ENCODE data around the gene SHCBP1.
"Not testable (repeated sequence)": the region's sequence is repeated elsewhere in the genome, so short reads cannot be mapped to it uniquely, and the experiment has no call there.

SHCBP1 gene

GRCh38 chr16:46627746-46628145, 6.6 kb upstream of the SHCBP1 start:
- Histone ChIP-seq H2AFZ (ENCODE audit: low read depth, low read length) (no peak overlapping the region), H3K9me3 (ENCODE audit: insufficient read depth, low read length) (no peaks in the 10 kb centered on the region), H3K9ac (ENCODE audit: low read length) (no peak overlapping the region), H3K4me1 (ENCODE audit: low read length) (peaks cover 7% of the 10 kb centered on the region), H3K27me3 (ENCODE audit: low read depth, low read length) (no peaks in the 10 kb centered on the region), H3K27ac (ENCODE audit: low read length) (no peak overlapping the region), H3K79me2 (ENCODE audit: low read length) (no peaks in the 10 kb centered on the region), H4K20me1 (ENCODE audit: insufficient read depth, low read length) (no peaks in the 10 kb centered on the region), H3K4me2 (ENCODE audit: low read length) (no peak overlapping the region), H3K4me3 (ENCODE audit: low read length) (no peak overlapping the region), H3K36me3 (replicated peaks; ENCODE audit: low read depth, low read length) (no peaks in the 10 kb centered on the region)
- TF ChIP-seq, protein P1, sequence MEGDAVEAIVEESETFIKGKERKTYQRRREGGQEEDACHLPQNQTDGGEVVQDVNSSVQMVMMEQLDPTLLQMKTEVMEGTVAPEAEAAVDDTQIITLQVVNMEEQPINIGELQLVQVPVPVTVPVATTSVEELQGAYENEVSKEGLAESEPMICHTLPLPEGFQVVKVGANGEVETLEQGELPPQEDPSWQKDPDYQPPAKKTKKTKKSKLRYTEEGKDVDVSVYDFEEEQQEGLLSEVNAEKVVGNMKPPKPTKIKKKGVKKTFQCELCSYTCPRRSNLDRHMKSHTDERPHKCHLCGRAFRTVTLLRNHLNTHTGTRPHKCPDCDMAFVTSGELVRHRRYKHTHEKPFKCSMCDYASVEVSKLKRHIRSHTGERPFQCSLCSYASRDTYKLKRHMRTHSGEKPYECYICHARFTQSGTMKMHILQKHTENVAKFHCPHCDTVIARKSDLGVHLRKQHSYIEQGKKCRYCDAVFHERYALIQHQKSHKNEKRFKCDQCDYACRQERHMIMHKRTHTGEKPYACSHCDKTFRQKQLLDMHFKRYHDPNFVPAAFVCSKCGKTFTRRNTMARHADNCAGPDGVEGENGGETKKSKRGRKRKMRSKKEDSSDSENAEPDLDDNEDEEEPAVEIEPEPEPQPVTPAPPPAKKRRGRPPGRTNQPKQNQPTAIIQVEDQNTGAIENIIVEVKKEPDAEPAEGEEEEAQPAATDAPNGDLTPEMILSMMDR (IDR thresholded peaks at IDR 0.05; ENCODE audit: low read depth, low read length), result no peak
- no peak for TF ChIP-seq EZH2phosphoT487 (IDR thresholded peaks at IDR 0.05; ENCODE audit: low read depth)

GRCh38 chr16:46626681-46627080, 5.5 kb upstream of the SHCBP1 start:
- not testable (repeated sequence) for H3K9me3 ChIP-seq (ENCODE audit: insufficient read depth, low read length); H3K4me3 ChIP-seq (ENCODE audit: low read length); H3K27me3 ChIP-seq (ENCODE audit: low read depth, low read length); H2AFZ ChIP-seq (ENCODE audit: low read depth, low read length); H3K4me2 ChIP-seq (ENCODE audit: low read length); H3K79me2 ChIP-seq (ENCODE audit: low read length); H3K27ac ChIP-seq (ENCODE audit: low read length); H3K36me3 ChIP-seq (replicated peaks; ENCODE audit: low read depth, low read length); H4K20me1 ChIP-seq (ENCODE audit: insufficient read depth, low read length); H3K9ac ChIP-seq (ENCODE audit: low read length)
- H3K4me1 ChIP-seq (ENCODE audit: low read length), result peaks cover 11% of the 10 kb centered on the region

GRCh38 chr16:46624862-46625261, 3.7 kb upstream of the SHCBP1 start:
- H3K9me3 ChIP-seq (ENCODE audit: insufficient read depth, low read length); H2AFZ ChIP-seq (ENCODE audit: low read depth, low read length); H3K27me3 ChIP-seq (ENCODE audit: low read depth, low read length); H3K9ac ChIP-seq (ENCODE audit: low read length); H4K20me1 ChIP-seq (ENCODE audit: insufficient read depth, low read length); H3K4me3 ChIP-seq (ENCODE audit: low read length); H3K27ac ChIP-seq (ENCODE audit: low read length); H3K4me2 ChIP-seq (ENCODE audit: low read length); H3K36me3 ChIP-seq (replicated peaks; ENCODE audit: low read depth, low read length): not testable (repeated sequence)
- Histone ChIP-seq H3K4me1 (ENCODE audit: low read length) (peaks cover 17% of the 10 kb centered on the region), H3K79me2 (ENCODE audit: low read length) (peaks cover 14% of the 10 kb centered on the region)

DNA sequence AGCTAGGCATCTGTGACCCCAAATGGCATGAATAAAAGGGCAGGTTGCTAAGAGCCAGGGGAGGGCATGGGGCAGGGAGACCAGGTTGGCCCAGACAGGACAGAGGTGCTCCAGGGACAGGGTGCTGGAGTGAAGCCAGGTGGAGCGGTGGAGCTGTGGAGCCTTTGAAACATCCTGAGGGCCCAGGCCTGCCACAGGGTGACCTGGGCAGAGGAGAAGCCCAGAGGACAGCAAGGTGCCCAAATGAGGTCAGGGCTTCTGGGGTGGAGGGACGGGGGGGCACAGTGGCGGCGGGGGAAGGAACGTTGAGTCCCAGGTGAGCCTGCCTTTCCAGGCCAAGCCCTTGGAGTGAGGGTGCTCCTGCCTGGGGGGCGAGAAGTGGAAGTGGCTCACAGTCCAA, 2.5 kb upstream of the SHCBP1 start:
- not testable (repeated sequence) for H3K4me3 ChIP-seq (ENCODE audit: low read length); H3K27ac ChIP-seq (ENCODE audit: low read length); H4K20me1 ChIP-seq (ENCODE audit: insufficient read depth, low read length); H2AFZ ChIP-seq (ENCODE audit: low read depth, low read length); H3K36me3 ChIP-seq (replicated peaks; ENCODE audit: low read depth, low read length); H3K27me3 ChIP-seq (ENCODE audit: low read depth, low read length); H3K9ac ChIP-seq (ENCODE audit: low read length); H3K9me3 ChIP-seq (ENCODE audit: insufficient read depth, low read length); H3K4me2 ChIP-seq (ENCODE audit: low read length)
- peaks cover 10% of the 10 kb centered on the region for H3K4me1 ChIP-seq (ENCODE audit: low read length)
- peaks cover 25% of the 10 kb centered on the region for H3K79me2 ChIP-seq (ENCODE audit: low read length)

DNA sequence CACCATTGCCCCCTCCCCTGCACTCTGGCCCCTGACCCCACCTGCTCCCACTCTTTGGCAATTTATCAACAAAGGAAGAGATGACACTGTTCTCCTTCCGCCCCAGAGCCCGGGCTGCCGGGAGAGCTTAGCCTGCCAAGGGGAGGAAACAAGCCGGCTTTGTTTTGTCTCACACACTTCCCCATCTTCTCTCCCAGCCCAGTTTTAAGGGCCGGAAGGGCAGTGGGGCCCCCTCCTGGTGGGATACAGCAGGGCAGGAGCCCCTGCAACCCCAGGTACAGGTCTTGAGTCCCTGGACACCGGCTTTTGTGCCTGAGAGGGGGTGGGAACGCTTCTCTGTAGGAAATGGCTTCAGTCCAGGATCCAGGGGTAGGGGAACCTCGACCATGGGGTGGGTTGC, 2.1 kb upstream of the SHCBP1 start:
- not testable (repeated sequence) for H3K27ac ChIP-seq (ENCODE audit: low read length); H3K9me3 ChIP-seq (ENCODE audit: insufficient read depth, low read length); H3K9ac ChIP-seq (ENCODE audit: low read length)

DNA sequence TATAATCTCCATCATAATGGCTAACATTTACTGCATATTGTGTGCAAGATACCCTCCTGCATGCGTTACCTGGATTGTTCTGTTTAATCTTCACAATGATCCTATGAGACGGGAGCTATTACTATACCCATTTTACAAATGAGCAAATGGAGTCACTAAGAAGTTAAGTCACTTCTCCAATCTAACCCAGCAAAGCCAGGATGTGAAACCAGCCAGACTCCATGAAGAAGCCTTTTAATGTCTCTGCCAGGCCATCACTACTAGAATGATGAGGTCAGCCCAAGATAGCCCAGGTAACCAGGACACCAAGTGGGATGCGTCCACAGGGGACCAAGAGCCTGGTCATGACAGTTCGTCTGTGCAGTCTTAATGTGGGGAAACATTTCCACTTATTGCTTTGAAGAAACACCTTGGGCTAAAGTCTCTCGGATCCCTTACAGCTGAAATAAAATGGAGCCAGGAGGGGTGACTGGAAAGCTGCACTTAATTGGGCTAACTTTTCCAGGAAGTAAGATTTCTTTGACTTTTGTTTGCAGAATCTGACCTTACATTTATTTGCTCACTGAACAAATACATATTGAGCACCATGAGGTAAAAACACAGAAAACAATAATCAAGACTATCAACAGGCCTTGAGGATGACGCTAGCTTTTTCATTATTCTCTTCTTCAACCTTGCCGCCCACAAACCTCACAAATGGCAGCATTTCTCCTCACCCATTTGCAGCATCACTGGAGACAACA, 926 bp upstream of the SHCBP1 start:
- H3K4me2 ChIP-seq (ENCODE audit: low read length), result peak overlapping the region; percentile 87
- no peak for TF ChIP-seq EZH2phosphoT487 (IDR thresholded peaks at IDR 0.05; ENCODE audit: low read depth)
- TF ChIP-seq, protein P1 (IDR thresholded peaks at IDR 0.05; ENCODE audit: low read depth, low read length), result no peak
- 0 out of 2 replicates have a peak overlapping the region, but pooled peaks have one; percentile 82 for H2AFZ ChIP-seq (ENCODE audit: low read depth, low read length)
- H3K36me3 ChIP-seq (replicated peaks; ENCODE audit: low read depth, low read length), result peaks cover 16% of the 10 kb centered on the region
- H3K9me3 ChIP-seq (ENCODE audit: insufficient read depth, low read length), result no peaks in the 10 kb centered on the region
- H3K27me3 ChIP-seq (ENCODE audit: low read depth, low read length), result no peaks in the 10 kb centered on the region
- 0 out of 2 replicates have a peak, but pooled peaks cover 9% of the 10 kb centered on the region for H4K20me1 ChIP-seq (ENCODE audit: insufficient read depth, low read length)
- no peak overlapping the region for H3K27ac ChIP-seq (ENCODE audit: low read length)
- H3K9ac ChIP-seq (ENCODE audit: low read length), result peak overlapping the region; percentile 97; the same call in 1 of the 2 replicates
- peak overlapping the region; percentile 94 for H3K4me3 ChIP-seq (ENCODE audit: low read length)
- H3K79me2 ChIP-seq (ENCODE audit: low read length), result peaks cover 38% of the 10 kb centered on the region
- H3K4me1 ChIP-seq (ENCODE audit: low read length), result peaks cover 10% of the 10 kb centered on the region

More for the DNA sequence above, 2.1 kb upstream of the SHCBP1 start:
- not testable (repeated sequence) for H4K20me1 ChIP-seq (ENCODE audit: insufficient read depth, low read length); H3K27me3 ChIP-seq (ENCODE audit: low read depth, low read length); H3K4me2 ChIP-seq (ENCODE audit: low read length); H3K4me3 ChIP-seq (ENCODE audit: low read length); H2AFZ ChIP-seq (ENCODE audit: low read depth, low read length); H3K36me3 ChIP-seq (replicated peaks; ENCODE audit: low read depth, low read length)
- H3K79me2 ChIP-seq (ENCODE audit: low read length), result peaks cover 30% of the 10 kb centered on the region
- peaks cover 10% of the 10 kb centered on the region for H3K4me1 ChIP-seq (ENCODE audit: low read length)
